K562 (cell line): ENCODE results near the gene PLXNB3. TPM values are rescaled to one million over a fixed set of nuclear protein-coding genes. Genes with fewer than 3 reads are reported as not detected.

ENCODE experiments used
- ERF ChIP-seq: fragments of 450-650 bp; formaldehyde crosslinking; IDR thresholded peaks from 2 replicates; pipeline ENCODE4 v1.4.0; 2020; ENCODE audit warnings: mild to moderate bottlenecking, mixed read lengths
- NELFE ChIP-seq: IDR thresholded peaks from 2 replicates; pipeline ENCODE4 v1.6.1; 2011; ENCODE audit warnings: mild to moderate bottlenecking; ENCODE audit not compliant: insufficient read depth, insufficient read length
- NR3C1 ChIP-seq: sonication (generic); formaldehyde crosslinking; IDR thresholded peaks from 2 replicates; pipeline ENCODE4 v1.8.1; 2022; ENCODE audit warnings: missing genetic modification reagents
- TAF9B ChIP-seq: fragments of 450-650 bp; IDR thresholded peaks from 2 replicates; pipeline ENCODE4 v1.6.1; 2018; ENCODE audit warnings: mild to moderate bottlenecking; ENCODE audit not compliant: partially characterized antibody
- TGIF2 ChIP-seq: sonication (generic); formaldehyde crosslinking; IDR thresholded peaks from 2 replicates; pipeline ENCODE4 v1.8.1; 2022; ENCODE audit warnings: mild to moderate bottlenecking, missing genetic modification reagents, moderate library complexity
- ZNF140 ChIP-seq: fragments of 250-450 bp; sonication (Bioruptor Pico); IDR thresholded peaks from 2 replicates; pipeline ENCODE4 v1.8.0; 2021; ENCODE audit warnings: moderate library complexity, mild to moderate bottlenecking, inconsistent platforms
- ZNF143 ChIP-seq: sonication (generic); formaldehyde crosslinking; IDR thresholded peaks from 2 replicates; pipeline ENCODE4 v1.9.0; 2022; ENCODE audit warnings: mild to moderate bottlenecking, missing genetic modification reagents
- ZNF217 ChIP-seq: sonication (generic); formaldehyde crosslinking; IDR thresholded peaks from 2 replicates; pipeline ENCODE4 v1.8.0; 2022; ENCODE audit warnings: mild to moderate bottlenecking, missing genetic modification reagents
- ZNF79 ChIP-seq: fragments of 250-450 bp; sonication (Bioruptor Pico); IDR thresholded peaks from 2 replicates; pipeline ENCODE4 v1.4.0; 2020; ENCODE audit warnings: low read depth, mild to moderate bottlenecking, moderate library complexity
- polyA plus RNA-seq, 8 experiments: library from polyadenylated mRNA; depleted of rRNA in 4 of 8; stranded (reverse) in 5 of 8; unstranded in 3 of 8; fragments of >200 nt; fragmentation: Nextera tagmentation in 2 of 8; fragmentation: Illumina TruSeq in 1 of 8; extraction: Ambion mirVana in 2 of 8; extraction: Trizol in 1 of 8; gene quantifications; 2 replicates each; pipeline versions ENCODE4 v1.2.1 to v1.2.3, GENCODE V29; 2011 to 2014; ENCODE audit warnings: inconsistent platforms in 1 of 8, missing spikeins in 1 of 8
- total RNA-seq, 7 experiments: library from RNA; depleted of rRNA in 6 of 7; stranded (reverse); fragments of >200 nt in 6 of 7; fragmentation: Illumina TruSeq in 2 of 7; extraction: Trizol in 2 of 7; gene quantifications; 2 replicates each; pipeline versions ENCODE4 v1.2.1 to v1.2.3, GENCODE V29; 2011 to 2021; ENCODE audit warnings: low replicate concordance in 1 of 7
- TF ChIP-seq, protein P1 (sequence below): fragments of 250-450 bp; sonication (Bioruptor Pico); IDR thresholded peaks from 2 replicates; pipeline ENCODE4 v1.8.0; 2021; ENCODE audit warnings: moderate library complexity, mild to moderate bottlenecking, inconsistent platforms
- TF ChIP-seq, protein P2 (sequence below): fragments of 450-650 bp; formaldehyde crosslinking; IDR thresholded peaks from 2 replicates; pipeline ENCODE4 v1.4.0; 2022; ENCODE audit warnings: missing genetic modification characterization
- TF ChIP-seq, protein P3 (sequence below): fragments of 450-650 bp; IDR thresholded peaks from 2 replicates; pipeline ENCODE4 v1.6.1; 2016; ENCODE audit warnings: low read depth
- TF ChIP-seq, protein P4 (sequence below): fragments of 250-450 bp; sonication (Bioruptor Pico); IDR thresholded peaks from 2 replicates; pipeline ENCODE4 v1.4.0; 2020; ENCODE audit warnings: mild to moderate bottlenecking
- TF ChIP-seq, protein P5 (sequence below): fragments of 250-450 bp; sonication (Bioruptor Pico); IDR thresholded peaks from 2 replicates; pipeline ENCODE4 v1.8.0; 2021; ENCODE audit warnings: mild to moderate bottlenecking, moderate library complexity

The PLXNB3 gene
- total and polyA plus RNA-seq, 9 of the 15 experiments (the other 6 are each of a cell fraction or from before 2014, with no cell fraction given) = 0.22 to 2.0 (median 1.4) TPM; not detected in 2

DNA sequence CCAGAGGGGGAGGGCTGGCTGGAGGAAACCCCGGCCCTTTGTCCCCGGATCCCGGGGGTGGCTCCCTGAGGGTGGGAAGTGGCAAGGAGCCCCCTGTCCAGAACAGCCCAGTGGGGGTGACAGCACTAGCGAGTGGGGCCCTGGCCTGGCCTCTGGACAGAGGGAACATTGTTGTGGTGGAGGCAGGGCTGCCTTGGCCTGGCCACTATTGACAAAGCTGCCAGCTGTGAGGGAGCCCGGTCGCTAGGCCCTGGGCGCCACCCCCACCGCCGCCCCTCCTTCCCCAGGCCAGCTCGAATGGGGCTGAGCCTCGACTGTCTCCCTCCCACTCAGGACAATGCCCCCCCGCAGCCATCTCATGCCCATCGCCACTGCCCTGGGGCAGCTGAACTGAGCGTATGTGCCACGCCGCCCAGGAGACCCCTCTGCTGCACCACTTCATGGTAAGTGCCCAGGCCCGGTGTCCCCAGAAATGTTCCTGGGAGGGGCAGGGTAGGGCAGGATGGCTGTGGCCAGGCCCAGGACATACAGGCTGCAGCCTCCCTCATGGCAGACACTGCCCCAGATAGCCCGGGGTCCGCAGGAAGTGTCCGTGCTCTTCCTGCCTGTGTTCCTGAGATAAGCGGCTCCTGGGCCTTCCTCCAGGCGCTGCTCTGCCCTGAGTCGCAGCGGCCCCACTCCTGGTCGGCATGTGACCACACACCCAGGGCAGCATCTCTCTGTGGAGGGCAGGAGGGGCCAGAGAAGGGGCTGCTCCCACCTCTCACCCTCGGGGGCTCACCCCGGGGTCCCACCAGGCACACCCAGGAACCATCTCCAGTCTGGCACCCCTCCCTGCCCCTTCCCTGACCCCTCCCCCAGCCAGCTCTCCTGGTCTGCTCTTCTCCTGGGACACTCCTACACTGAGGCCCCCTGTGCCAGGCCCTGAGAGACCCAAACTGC lies 1.4 kb downstream of the PLXNB3 start (continued):
- TF ChIP-seq TGIF2 (CRISPR knock-in tag) (no peak), NELFE (no peak), ZNF217 (no peak), NR3C1 (CRISPR knock-in tag) (no peak), ZNF143 (CRISPR knock-in tag) (no peak), ERF (CRISPR knock-in tag) (no peak), ZNF140 (CRISPR knock-in tag) (no peak), TAF9B (peak; percentile 42), ZNF79 (CRISPR knock-in tag) (no peak)
- TF ChIP-seq, protein P1, sequence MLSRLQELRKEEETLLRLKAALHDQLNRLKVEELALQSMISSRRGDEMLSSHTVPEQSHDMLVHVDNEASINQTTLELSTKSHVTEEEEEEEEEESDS (CRISPR knock-in tag) = no peak
- TF ChIP-seq, protein P2, sequence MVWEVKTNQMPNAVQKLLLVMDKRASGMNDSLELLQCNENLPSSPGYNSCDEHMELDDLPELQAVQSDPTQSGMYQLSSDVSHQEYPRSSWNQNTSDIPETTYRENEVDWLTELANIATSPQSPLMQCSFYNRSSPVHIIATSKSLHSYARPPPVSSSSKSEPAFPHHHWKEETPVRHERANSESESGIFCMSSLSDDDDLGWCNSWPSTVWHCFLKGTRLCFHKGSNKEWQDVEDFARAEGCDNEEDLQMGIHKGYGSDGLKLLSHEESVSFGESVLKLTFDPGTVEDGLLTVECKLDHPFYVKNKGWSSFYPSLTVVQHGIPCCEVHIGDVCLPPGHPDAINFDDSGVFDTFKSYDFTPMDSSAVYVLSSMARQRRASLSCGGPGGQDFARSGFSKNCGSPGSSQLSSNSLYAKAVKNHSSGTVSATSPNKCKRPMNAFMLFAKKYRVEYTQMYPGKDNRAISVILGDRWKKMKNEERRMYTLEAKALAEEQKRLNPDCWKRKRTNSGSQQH (CRISPR knock-in tag) = no peak; the same call in 1 of the 2 replicates
- TF ChIP-seq, protein P3, sequence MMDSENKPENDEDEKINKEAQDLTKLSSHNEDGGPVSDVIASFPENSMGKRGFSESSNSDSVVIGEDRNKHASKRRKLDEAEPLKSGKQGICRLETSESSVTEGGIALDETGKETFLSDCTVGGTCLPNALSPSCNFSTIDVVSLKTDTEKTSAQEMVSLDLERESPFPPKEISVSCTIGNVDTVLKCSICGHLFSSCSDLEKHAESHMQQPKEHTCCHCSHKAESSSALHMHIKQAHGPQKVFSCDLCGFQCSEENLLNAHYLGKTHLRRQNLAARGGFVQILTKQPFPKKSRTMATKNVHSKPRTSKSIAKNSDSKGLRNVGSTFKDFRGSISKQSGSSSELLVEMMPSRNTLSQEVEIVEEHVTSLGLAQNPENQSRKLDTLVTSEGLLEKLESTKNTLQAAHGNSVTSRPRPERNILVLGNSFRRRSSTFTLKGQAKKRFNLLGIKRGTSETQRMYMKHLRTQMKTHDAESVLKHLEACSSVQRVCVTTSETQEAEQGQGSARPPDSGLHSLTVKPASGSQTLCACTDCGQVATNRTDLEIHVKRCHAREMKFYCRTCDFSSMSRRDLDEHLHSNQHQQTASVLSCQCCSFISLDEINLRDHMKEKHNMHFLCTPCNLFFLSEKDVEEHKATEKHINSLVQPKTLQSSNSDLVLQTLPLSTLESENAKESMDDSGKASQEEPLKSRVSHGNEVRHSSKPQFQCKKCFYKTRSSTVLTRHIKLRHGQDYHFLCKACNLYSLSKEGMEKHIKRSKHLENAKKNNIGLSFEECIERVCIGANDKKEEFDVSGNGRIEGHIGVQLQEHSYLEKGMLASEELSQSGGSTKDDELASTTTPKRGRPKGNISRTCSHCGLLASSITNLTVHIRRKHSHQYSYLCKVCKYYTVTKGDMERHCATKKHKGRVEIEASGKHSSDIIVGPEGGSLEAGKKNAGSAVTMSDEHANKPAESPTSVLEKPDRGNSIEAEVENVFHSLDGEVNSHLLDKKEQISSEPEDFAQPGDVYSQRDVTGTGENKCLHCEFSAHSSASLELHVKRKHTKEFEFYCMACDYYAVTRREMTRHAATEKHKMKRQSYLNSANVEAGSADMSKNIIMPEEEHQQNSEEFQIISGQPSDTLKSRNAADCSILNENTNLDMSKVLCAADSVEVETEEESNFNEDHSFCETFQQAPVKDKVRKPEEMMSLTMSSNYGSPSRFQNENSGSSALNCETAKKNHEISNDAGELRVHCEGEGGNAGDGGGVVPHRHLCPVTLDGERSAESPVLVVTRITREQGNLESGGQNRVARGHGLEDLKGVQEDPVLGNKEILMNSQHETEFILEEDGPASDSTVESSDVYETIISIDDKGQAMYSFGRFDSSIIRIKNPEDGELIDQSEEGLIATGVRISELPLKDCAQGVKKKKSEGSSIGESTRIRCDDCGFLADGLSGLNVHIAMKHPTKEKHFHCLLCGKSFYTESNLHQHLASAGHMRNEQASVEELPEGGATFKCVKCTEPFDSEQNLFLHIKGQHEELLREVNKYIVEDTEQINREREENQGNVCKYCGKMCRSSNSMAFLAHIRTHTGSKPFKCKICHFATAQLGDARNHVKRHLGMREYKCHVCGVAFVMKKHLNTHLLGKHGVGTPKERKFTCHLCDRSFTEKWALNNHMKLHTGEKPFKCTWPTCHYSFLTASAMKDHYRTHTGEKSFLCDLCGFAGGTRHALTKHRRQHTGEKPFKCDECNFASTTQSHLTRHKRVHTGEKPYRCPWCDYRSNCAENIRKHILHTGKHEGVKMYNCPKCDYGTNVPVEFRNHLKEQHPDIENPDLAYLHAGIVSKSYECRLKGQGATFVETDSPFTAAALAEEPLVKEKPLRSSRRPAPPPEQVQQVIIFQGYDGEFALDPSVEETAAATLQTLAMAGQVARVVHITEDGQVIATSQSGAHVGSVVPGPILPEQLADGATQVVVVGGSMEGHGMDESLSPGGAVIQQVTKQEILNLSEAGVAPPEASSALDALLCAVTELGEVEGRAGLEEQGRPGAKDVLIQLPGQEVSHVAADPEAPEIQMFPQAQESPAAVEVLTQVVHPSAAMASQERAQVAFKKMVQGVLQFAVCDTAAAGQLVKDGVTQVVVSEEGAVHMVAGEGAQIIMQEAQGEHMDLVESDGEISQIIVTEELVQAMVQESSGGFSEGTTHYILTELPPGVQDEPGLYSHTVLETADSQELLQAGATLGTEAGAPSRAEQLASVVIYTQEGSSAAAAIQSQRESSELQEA = no peak
- TF ChIP-seq, protein P4, sequence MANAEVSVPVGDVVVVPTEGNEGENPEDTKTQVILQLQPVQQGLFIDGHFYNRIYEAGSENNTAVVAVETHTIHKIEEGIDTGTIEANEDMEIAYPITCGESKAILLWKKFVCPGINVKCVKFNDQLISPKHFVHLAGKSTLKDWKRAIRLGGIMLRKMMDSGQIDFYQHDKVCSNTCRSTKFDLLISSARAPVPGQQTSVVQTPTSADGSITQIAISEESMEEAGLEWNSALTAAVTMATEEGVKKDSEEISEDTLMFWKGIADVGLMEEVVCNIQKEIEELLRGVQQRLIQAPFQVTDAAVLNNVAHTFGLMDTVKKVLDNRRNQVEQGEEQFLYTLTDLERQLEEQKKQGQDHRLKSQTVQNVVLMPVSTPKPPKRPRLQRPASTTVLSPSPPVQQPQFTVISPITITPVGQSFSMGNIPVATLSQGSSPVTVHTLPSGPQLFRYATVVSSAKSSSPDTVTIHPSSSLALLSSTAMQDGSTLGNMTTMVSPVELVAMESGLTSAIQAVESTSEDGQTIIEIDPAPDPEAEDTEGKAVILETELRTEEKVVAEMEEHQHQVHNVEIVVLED (CRISPR knock-in tag) = no peak
- TF ChIP-seq, protein P5, sequence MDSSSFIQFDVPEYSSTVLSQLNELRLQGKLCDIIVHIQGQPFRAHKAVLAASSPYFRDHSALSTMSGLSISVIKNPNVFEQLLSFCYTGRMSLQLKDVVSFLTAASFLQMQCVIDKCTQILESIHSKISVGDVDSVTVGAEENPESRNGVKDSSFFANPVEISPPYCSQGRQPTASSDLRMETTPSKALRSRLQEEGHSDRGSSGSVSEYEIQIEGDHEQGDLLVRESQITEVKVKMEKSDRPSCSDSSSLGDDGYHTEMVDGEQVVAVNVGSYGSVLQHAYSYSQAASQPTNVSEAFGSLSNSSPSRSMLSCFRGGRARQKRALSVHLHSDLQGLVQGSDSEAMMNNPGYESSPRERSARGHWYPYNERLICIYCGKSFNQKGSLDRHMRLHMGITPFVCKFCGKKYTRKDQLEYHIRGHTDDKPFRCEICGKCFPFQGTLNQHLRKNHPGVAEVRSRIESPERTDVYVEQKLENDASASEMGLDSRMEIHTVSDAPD (CRISPR knock-in tag) = no peak
